Endothelial cell of umbilical vein (primary cell): ENCODE measurements around the gene ANO4.

ENCODE experiments used
- EZH2 ChIP-seq: IDR thresholded peaks from 2 replicates; pipeline ENCODE4 v1.6.1; 2012; ENCODE audit warnings: borderline replicate concordance, low read depth, mild to moderate bottlenecking, moderate library complexity, low read length, inconsistent platforms; ENCODE audit not compliant: severe bottlenecking
- GATA2 ChIP-seq: IDR thresholded peaks from 2 replicates; pipeline ENCODE4 v1.7.0; 2011; ENCODE audit warnings: low read depth, mild to moderate bottlenecking, moderate library complexity, mixed read lengths, low read length; ENCODE audit not compliant: insufficient read length, insufficient read depth
- JUN ChIP-seq: IDR thresholded peaks from 2 replicates; pipeline ENCODE4 v1.6.1; 2011; ENCODE audit warnings: borderline replicate concordance, low read depth; ENCODE audit not compliant: insufficient read length, insufficient read depth
- POLR2A ChIP-seq: IDR thresholded peaks from 2 replicates; pipeline ENCODE4 v1.6.1; 2012; ENCODE audit warnings: low read depth, mild to moderate bottlenecking, control low read depth, low read length
- POLR2AphosphoS5 ChIP-seq: IDR thresholded peaks from 2 replicates; pipeline ENCODE4 v1.6.1; 2012; ENCODE audit warnings: low read depth, mild to moderate bottlenecking, control low read depth, low read length, moderate library complexity; ENCODE audit not compliant: insufficient read depth
- TF ChIP-seq, protein P1 (sequence below), 2 donors: IDR thresholded peaks; 1 replicate in 1 of 2; 2 replicates in 1 of 2; pipeline ENCODE4 v1.5.1; 2011; ENCODE audit warnings: low read length in 2 of 2, mild to moderate bottlenecking in 2 of 2, moderate library complexity in 2 of 2, control low read depth in 1 of 2, inconsistent platforms in 1 of 2, low read depth in 1 of 2; ENCODE audit not compliant: insufficient read depth in 1 of 2; ENCODE audit errors: extremely low read depth in 1 of 2
- TF ChIP-seq, protein P2 (sequence below): IDR thresholded peaks from 2 replicates; pipeline ENCODE4 v1.6.1; 2011; ENCODE audit not compliant: insufficient read depth, insufficient read length

DNA sequence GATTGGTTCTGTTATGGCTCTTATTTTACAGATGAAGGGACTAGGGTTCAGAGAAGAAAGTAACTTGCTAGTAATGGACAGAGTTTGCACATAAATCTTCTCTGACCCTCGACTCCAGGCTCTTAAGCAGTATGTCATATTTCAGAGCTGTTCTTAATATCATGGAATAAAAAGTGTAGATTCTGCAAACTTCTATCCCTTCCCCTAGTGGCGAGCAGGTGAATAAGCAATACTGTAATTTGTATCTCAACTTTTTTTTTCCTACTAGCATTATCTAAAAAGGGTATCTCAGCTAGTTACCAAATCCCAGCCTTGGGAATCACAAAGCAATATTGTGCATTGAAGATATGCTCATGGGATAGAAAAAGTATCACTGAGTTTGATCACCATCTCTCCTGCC, 83.2 kb downstream of the ANO4 start:
- TF ChIP-seq POLR2A (no peak), EZH2 (no peak), POLR2AphosphoS5 (no peak), JUN (no peak), GATA2 (no peak)
- TF ChIP-seq, protein P1, sequence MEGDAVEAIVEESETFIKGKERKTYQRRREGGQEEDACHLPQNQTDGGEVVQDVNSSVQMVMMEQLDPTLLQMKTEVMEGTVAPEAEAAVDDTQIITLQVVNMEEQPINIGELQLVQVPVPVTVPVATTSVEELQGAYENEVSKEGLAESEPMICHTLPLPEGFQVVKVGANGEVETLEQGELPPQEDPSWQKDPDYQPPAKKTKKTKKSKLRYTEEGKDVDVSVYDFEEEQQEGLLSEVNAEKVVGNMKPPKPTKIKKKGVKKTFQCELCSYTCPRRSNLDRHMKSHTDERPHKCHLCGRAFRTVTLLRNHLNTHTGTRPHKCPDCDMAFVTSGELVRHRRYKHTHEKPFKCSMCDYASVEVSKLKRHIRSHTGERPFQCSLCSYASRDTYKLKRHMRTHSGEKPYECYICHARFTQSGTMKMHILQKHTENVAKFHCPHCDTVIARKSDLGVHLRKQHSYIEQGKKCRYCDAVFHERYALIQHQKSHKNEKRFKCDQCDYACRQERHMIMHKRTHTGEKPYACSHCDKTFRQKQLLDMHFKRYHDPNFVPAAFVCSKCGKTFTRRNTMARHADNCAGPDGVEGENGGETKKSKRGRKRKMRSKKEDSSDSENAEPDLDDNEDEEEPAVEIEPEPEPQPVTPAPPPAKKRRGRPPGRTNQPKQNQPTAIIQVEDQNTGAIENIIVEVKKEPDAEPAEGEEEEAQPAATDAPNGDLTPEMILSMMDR (IDR thresholded peaks at IDR 0.05; ENCODE audit: extremely low read depth in 1 of 2, insufficient read depth in 1 of 2, low read depth in 1 of 2, low read length in 2 of 2) = peak in 1 of 2 donors; percentile 17
- TF ChIP-seq, protein P2, sequence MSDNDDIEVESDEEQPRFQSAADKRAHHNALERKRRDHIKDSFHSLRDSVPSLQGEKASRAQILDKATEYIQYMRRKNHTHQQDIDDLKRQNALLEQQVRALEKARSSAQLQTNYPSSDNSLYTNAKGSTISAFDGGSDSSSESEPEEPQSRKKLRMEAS = no peak
